Measurements from ENCODE around the gene VTI1B.
"Not testable (repeated sequence)": the region's sequence is repeated elsewhere in the genome, so short reads cannot be mapped to it uniquely, and the experiment has no call there.

VTI1B gene

DNA sequence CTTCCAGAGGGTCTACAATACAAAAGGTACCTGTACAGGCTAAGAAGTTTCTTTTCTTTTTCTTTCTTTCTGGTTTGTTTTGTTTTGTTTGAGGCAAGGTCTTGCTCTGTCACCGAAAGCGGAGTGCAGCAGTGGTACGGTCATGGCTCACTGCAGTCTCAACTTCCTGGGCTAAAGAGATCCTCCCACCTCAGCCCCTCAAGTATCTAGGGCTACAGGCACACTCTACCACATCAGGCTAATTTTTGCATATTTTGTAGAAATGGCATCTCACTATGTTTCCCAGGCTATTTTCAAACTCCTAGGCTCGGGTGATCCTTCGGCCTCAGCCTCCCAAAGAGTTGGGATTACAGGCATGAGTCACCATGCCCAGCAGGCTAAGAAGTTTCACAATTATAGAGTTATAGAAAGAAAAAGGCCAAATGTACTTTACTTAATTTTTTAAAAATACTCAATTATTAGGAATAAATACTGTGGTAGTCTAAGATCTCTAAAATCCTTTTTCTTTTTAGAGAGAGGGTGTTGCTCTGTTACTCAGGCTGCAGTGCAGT lies 71.4 kb downstream of the VTI1B start:
- TF ChIP-seq, protein P1, sequence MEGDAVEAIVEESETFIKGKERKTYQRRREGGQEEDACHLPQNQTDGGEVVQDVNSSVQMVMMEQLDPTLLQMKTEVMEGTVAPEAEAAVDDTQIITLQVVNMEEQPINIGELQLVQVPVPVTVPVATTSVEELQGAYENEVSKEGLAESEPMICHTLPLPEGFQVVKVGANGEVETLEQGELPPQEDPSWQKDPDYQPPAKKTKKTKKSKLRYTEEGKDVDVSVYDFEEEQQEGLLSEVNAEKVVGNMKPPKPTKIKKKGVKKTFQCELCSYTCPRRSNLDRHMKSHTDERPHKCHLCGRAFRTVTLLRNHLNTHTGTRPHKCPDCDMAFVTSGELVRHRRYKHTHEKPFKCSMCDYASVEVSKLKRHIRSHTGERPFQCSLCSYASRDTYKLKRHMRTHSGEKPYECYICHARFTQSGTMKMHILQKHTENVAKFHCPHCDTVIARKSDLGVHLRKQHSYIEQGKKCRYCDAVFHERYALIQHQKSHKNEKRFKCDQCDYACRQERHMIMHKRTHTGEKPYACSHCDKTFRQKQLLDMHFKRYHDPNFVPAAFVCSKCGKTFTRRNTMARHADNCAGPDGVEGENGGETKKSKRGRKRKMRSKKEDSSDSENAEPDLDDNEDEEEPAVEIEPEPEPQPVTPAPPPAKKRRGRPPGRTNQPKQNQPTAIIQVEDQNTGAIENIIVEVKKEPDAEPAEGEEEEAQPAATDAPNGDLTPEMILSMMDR (IDR thresholded peaks at IDR 0.05; ENCODE audit: insufficient read depth, low read depth, low read length, missing control alignments): no peak
- peak; percentile 93 for DNase-seq (ENCODE audit: low read depth)
- H3K4me3 ChIP-seq (ENCODE audit: low read depth, low read length): peak overlapping the region; percentile 48

DNA sequence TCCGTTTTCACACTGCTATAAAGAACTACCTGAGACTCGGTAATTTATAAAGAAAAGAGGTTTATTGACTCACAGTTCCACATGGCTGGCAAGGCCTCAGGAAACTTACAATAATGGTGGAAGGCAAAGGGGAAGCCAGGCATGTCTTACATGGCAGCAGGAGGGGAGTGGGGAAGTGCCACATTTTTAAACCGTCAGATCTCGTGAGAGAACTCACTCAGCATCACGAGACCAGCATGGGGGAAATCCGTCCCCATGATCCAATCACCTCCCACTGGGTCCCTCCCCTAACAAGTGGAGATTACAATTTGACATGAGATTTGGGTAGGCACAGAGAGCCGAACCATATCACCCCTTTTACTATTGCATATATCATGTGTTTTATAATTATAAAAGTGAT lies 72.4 kb downstream of the VTI1B start:
- H3K4me3 ChIP-seq (ENCODE audit: low read depth, low read length): no peak overlapping the region
- TF ChIP-seq, protein P1 (IDR thresholded peaks at IDR 0.05; ENCODE audit: insufficient read depth, low read depth, low read length, missing control alignments): no peak

DNA sequence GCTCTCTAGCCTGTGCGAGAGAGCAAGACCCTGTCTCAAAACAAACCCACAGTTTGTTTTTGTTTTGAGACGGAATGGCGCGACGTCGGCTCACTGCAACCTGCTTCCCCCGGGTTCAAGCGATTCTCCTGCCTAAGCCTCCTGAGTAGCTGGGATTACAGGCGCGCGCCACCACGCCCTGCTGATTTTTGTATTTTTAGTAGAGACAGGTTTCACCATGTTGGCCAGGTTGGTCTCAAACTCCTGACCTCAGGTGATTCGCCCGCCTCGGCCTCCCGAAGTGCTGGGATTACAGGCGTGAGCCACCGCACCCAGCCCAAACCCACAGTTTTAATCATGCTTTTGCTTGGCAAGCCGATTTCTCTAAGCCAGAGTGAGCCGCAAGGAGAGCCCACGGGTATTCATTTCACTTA lies 73.9 kb downstream of the VTI1B start:
- DNase-seq (ENCODE audit: low read depth): not testable (repeated sequence)
- H3K4me3 ChIP-seq (ENCODE audit: low read depth, low read length): peak overlapping the region; percentile 94

More for the DNA sequence above, 72.4 kb downstream of the VTI1B start:
- DNase-seq (ENCODE audit: low read depth): peak; percentile 37

DNA sequence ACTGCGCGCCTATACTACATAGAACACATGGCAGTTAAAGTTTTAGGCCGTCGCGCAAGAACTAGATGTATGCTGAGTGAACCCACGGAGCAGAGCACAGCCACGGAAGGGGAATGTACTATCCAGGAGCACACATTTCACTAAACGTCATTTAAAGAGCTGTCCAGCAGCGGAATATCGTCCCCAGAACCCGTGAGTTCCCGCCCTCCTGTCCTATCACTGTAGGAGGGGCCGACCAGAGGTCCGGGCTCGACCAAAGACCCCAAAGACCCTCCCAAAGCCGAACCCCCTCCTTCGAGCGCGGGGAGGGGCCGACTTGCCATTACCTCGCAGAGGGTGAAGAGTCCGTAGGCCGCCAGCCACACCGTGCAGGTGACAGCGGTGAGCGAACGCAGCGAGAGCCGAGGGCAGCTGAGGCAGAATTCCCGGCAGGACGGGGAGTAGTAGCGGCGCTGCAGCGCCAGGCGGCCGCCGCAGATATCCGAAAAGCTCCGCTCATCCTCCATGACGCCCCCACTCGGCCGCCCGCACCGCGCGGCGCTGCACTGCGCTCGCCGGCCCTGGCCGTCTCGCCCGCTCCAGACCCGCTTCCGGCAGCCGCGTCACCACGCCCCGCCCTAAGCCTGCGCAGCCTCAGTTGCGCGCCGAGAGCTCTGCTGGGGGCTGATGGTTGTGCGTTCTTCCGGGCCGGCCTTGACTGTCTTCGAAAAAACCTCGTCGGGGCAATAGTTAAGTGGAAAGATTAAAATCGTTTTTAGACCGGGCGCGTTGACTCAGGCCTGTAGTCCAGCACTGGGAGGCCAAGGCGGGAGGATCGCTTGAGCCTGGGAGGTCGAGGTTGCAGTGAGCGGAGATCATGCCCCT lies 74.5 kb downstream of the VTI1B start, which contains the start of gene PIGH:
TSS of gene PIGH (minus strand) at position 571 of the 864 bp plus-strand sequence. CDS start at position 506, 65 bp downstream.
- DNase-seq (ENCODE audit: low read depth): peak; percentile 95
- peak within 1 kb of the TSS; percentile 94 for H3K4me3 ChIP-seq (ENCODE audit: low read depth, low read length)
- TF ChIP-seq, protein P1 (IDR thresholded peaks at IDR 0.05; ENCODE audit: insufficient read depth, low read depth, low read length, missing control alignments): peak; percentile 56

All from GM12865 (cell line).